OCI-LY1 (cell line): ENCODE results near the gene HNRNPA1L2.

Experiments
- H2AFZ ChIP-seq: fragments of 200-600 bp; sonication (generic), shearing (Covaris generic); 2 replicates; pipeline ENCODE4 v1.6.0; 2014; ENCODE audit warnings: antibody characterized with exemption, mild to moderate bottlenecking, low read length
- H3F3A ChIP-seq: fragments of 200-600 bp; sonication (generic), shearing (Covaris generic); 2 replicates; pipeline ENCODE4 v1.6.0; 2014; ENCODE audit warnings: mild to moderate bottlenecking, antibody characterized with exemption, low read length, moderate library complexity; ENCODE audit not compliant: insufficient read depth
- H3K27ac ChIP-seq: fragments of 200-600 bp; sonication (generic); 2 replicates; pipeline ENCODE4 v1.5.1; 2014; ENCODE audit warnings: low read length, mixed run types, mild to moderate bottlenecking, low read depth; ENCODE audit not compliant: poor library complexity, severe bottlenecking
- H3K27me3 ChIP-seq: fragments of 200-600 bp; sonication (generic); 2 replicates; pipeline ENCODE4 v1.6.0; 2014; ENCODE audit warnings: antibody characterized with exemption, mild to moderate bottlenecking, low read length, moderate library complexity; ENCODE audit not compliant: insufficient read depth
- H3K36me3 ChIP-seq: fragments of 200-600 bp; sonication (generic); 2 replicates; pipeline ENCODE4 v1.6.1; 2014; ENCODE audit warnings: mild to moderate bottlenecking, antibody characterized with exemption, low read length, moderate library complexity, mixed read lengths; ENCODE audit not compliant: insufficient read depth
- H3K4me1 ChIP-seq: fragments of 200-600 bp; sonication (generic); 2 replicates; pipeline ENCODE4 v1.5.1; 2014; ENCODE audit warnings: mild to moderate bottlenecking, low read length, moderate library complexity; ENCODE audit not compliant: insufficient read depth, severe bottlenecking
- H3K4me2 ChIP-seq: fragments of 200-600 bp; sonication (generic), shearing (Covaris generic); 2 replicates; pipeline ENCODE4 v1.6.1; 2014; ENCODE audit warnings: low read length
- H3K4me3 ChIP-seq: fragments of 200-600 bp; sonication (generic); 2 replicates; pipeline ENCODE4 v1.5.1; 2014; ENCODE audit warnings: low read length, low read depth, mild to moderate bottlenecking, mixed read lengths; ENCODE audit not compliant: poor library complexity, severe bottlenecking
- H3K79me2 ChIP-seq: fragments of 200-600 bp; shearing (Covaris generic); 2 replicates; pipeline ENCODE4 v1.6.1; 2016; ENCODE audit warnings: mixed run types, low read length, mixed read lengths; ENCODE audit not compliant: insufficient read depth
- H3K9ac ChIP-seq: fragments of 200-600 bp; sonication (generic), shearing (Covaris generic); 2 replicates; pipeline ENCODE4 v1.6.1; 2014; ENCODE audit warnings: mild to moderate bottlenecking, low read length, mixed read lengths
- H3K9me2 ChIP-seq: fragments of 200-600 bp; sonication (generic), shearing (Covaris generic); 2 replicates; pipeline ENCODE4 v1.6.1; 2014; ENCODE audit warnings: low read depth, mild to moderate bottlenecking, low read length, mixed read lengths
- H3K9me3 ChIP-seq: fragments of 200-600 bp; shearing (Covaris generic); 2 replicates; pipeline ENCODE4 v1.6.1; 2014; ENCODE audit warnings: low read length, mixed read lengths
- H4K20me1 ChIP-seq: fragments of 200-600 bp; sonication (generic), shearing (Covaris generic); 2 replicates; pipeline ENCODE4 v1.6.0; 2016; ENCODE audit warnings: mild to moderate bottlenecking, low read length; ENCODE audit not compliant: insufficient read depth
- EZH2 ChIP-seq: fragments of 200-600 bp; sonication (generic), shearing (Covaris generic); IDR thresholded peaks from 2 replicates; pipeline ENCODE4 v1.8.0; 2017; ENCODE audit warnings: borderline replicate concordance, mixed run types, mild to moderate bottlenecking, antibody characterized with exemption, low read length, moderate library complexity, mixed read lengths
- TF ChIP-seq, protein P1 (sequence below): fragments of 200-600 bp; sonication (generic), shearing (Covaris generic); IDR thresholded peaks from 2 replicates; pipeline ENCODE4 v1.5.1; 2017; ENCODE audit warnings: mild to moderate bottlenecking, antibody characterized with exemption, low read length, moderate library complexity, mixed read lengths

The HNRNPA1L2 gene

DNA sequence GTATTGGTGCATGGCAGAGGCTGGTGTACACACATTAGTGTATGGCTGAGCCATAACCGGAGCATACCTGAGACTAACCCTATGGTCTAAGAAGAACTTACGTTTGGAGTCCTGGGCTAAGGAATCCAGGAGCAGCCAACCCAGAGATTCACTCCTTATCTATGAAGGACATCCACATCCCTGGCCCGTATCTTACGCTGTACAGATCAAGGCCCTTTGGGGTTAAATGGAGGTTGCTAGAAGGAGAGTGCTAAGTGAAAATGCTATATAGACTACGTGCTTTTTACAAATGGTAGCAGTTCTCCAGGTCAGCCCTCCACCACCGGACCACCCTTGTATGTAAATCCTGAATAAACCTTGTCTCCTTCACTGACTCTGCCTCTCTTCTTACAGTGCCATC lies 8.5 kb downstream of the HNRNPA1L2 start:
- H3K27me3 ChIP-seq = no peaks in the 10 kb centered on the region
- H3F3A ChIP-seq = no peaks in the 10 kb centered on the region
- H3K9ac ChIP-seq = peak overlapping the region; percentile 99; the same call in 1 of the 2 replicates
- H3K4me1 ChIP-seq = peaks cover 32% of the 10 kb centered on the region
- peaks cover 20% of the 10 kb centered on the region for H3K36me3 ChIP-seq
- no peaks in the 10 kb centered on the region for H4K20me1 ChIP-seq
- H3K4me2 ChIP-seq = peak overlapping the region; percentile 81
- H3K27ac ChIP-seq = peak overlapping the region; percentile 78
- peak overlapping the region; percentile 95 for H3K4me3 ChIP-seq
- no peak overlapping the region for H2AFZ ChIP-seq
- H3K9me3 ChIP-seq = no peaks in the 10 kb centered on the region
- TF ChIP-seq, protein P1, sequence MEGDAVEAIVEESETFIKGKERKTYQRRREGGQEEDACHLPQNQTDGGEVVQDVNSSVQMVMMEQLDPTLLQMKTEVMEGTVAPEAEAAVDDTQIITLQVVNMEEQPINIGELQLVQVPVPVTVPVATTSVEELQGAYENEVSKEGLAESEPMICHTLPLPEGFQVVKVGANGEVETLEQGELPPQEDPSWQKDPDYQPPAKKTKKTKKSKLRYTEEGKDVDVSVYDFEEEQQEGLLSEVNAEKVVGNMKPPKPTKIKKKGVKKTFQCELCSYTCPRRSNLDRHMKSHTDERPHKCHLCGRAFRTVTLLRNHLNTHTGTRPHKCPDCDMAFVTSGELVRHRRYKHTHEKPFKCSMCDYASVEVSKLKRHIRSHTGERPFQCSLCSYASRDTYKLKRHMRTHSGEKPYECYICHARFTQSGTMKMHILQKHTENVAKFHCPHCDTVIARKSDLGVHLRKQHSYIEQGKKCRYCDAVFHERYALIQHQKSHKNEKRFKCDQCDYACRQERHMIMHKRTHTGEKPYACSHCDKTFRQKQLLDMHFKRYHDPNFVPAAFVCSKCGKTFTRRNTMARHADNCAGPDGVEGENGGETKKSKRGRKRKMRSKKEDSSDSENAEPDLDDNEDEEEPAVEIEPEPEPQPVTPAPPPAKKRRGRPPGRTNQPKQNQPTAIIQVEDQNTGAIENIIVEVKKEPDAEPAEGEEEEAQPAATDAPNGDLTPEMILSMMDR = no peak
- TF ChIP-seq EZH2 = no peak
- peaks cover 38% of the 10 kb centered on the region for H3K79me2 ChIP-seq
- no peaks in the 10 kb centered on the region for H3K9me2 ChIP-seq

DNA sequence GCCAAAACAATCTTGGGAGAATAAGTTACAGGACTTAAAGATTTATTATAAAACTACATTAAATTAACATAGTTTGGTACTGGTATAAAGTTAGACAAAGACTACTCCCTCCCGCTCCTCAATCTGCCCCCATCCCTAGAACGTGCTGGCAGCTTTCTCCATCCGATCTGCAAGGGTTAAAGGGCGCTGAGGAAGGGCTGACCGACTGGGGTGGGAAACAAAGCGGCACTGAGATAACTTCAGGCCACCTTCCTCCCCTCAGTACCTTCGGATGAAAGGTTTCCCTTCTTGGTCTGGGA lies 9.6 kb downstream of the HNRNPA1L2 start:
- H3K9me3 ChIP-seq = no peaks in the 10 kb centered on the region
- H3K9me2 ChIP-seq = no peaks in the 10 kb centered on the region
- H3K27me3 ChIP-seq = no peaks in the 10 kb centered on the region
- peak overlapping the region; percentile 99 for H3K9ac ChIP-seq
- peaks cover 48% of the 10 kb centered on the region for H3K79me2 ChIP-seq
- H3K4me2 ChIP-seq = peak overlapping the region; percentile 81
- no peak for TF ChIP-seq EZH2
- TF ChIP-seq, protein P1 = no peak
- H3F3A ChIP-seq = no peaks in the 10 kb centered on the region
- H3K4me3 ChIP-seq = peak overlapping the region; percentile 95
- H3K36me3 ChIP-seq = peaks cover 31% of the 10 kb centered on the region
- H3K27ac ChIP-seq = peak overlapping the region; percentile 78
- H3K4me1 ChIP-seq = peaks cover 38% of the 10 kb centered on the region
- no peaks in the 10 kb centered on the region for H4K20me1 ChIP-seq
- peak overlapping the region; percentile 82 for H2AFZ ChIP-seq

DNA sequence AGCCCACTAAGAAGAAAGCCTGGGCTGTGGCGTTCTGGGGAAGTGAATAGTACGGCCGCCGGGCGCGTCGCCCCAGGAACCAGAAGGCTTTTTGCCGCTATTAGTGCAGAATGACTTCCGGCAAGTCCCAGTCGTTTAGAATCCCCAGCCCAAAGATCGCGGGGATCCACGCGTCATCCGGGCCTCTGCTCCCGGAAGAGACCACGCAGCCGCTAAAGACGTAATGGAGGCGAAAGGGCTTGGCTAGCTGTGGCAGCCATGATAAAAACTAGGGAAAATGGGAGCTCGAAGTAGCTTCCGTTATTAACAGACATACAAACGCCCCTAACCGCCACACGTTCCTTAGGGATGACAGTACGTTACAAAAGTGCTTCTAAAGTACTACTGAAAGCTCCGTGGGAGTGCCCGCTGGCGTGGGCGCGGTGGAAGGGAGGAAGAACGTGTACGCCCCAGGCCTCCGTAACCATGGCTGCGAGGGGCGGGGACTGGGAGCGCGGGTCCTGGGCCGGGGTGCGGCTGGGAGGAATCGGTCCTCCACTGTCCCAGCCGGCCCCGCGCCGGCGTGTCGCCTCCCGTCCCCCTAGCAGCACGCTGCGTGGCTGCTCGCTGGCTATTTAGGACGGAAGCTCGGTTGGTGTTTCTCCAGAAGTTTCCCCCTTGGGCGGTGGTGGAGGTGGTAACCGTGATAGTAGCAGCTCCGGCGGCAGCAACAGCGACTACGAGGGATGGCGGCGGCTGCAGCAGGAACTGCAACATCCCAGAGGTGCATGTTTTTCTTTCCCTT lies 10.2 kb downstream of the HNRNPA1L2 start, which contains the start of gene SUGT1:
SUGT1 (plus strand) TSS at position 641 of the 784 bp plus-strand sequence; CDS start at position 726, 85 bp downstream.
- TF ChIP-seq, protein P1 = peak; percentile 73
- TF ChIP-seq EZH2 = no peak
- H3K27ac ChIP-seq = peak within 1 kb of the TSS; percentile 78
- H3K9me3 ChIP-seq = no peaks in the 10 kb centered on the region
- H3K4me2 ChIP-seq = peak within 1 kb of the TSS; percentile 81
- H3K79me2 ChIP-seq = peaks cover 52% of the 10 kb centered on the region
- H3K9ac ChIP-seq = peak within 1 kb of the TSS; percentile 99
- H3K27me3 ChIP-seq = no peaks in the 10 kb centered on the region
- H3K4me3 ChIP-seq = peak within 1 kb of the TSS; percentile 95
- no peaks in the 10 kb centered on the region for H3F3A ChIP-seq
- peaks cover 35% of the 10 kb centered on the region for H3K36me3 ChIP-seq
- H3K4me1 ChIP-seq = peaks cover 38% of the 10 kb centered on the region
- H2AFZ ChIP-seq = peak within 1 kb of the TSS; percentile 82
- no peaks in the 10 kb centered on the region for H3K9me2 ChIP-seq
- H4K20me1 ChIP-seq = no peaks in the 10 kb centered on the region
